ENCODE results near the gene HSPA1L. TPM values are rescaled to one million over a fixed set of nuclear protein-coding genes. Genes with fewer than 3 reads are reported as not detected.

The HSPA1L gene
- total RNA-seq, 3 donors from 2014 or later (not counting 1 experiment from before 2014, with no cell fraction given) = 2.0 to 4.5 (median 3.6) TPM

- no peak overlapping the region for H3K27ac Mint-ChIP-seq
- Histone ChIP-seq H3K4me3 (ENCODE audit: low read length) (no peak overlapping the region), H3K27ac (ENCODE audit: low read length) (no peak overlapping the region), H3K9me3 (ENCODE audit: control insufficient read depth, insufficient read depth, low read length) (no peaks in the 10 kb centered on the region), H3K36me3 (ENCODE audit: control insufficient read depth, insufficient read depth, low read length) (no peaks in the 10 kb centered on the region), H3K4me1 (ENCODE audit: control insufficient read depth, insufficient read depth, low read length) (no peaks in the 10 kb centered on the region), H3K27me3 (ENCODE audit: control insufficient read depth, insufficient read depth, low read length) (no peaks in the 10 kb centered on the region)
- no peaks in the 10 kb centered on the region for H3K4me1 Mint-ChIP-seq
- 88% methylated on average over 2 of the region's 2 CpGs for WGBS (ENCODE audit: insufficient coverage)
- no peak for TF ChIP-seq CTCF (IDR thresholded peaks at IDR 0.05)
- intact Hi-C loops (cut with micrococcal nuclease) = no loop called here
- no peak overlapping the region for H3K4me3 Mint-ChIP-seq
- ATAC-seq (no peak), DNase-seq (no peak)
- no peaks in the 10 kb centered on the region for H3K9me3 Mint-ChIP-seq
- H3K27me3 Mint-ChIP-seq (ENCODE audit: low read depth in 2 of 2) = no peaks in the 10 kb centered on the region
- H3K36me3 Mint-ChIP-seq = no peaks in the 10 kb centered on the region
Measured at GRCh38 chr6:31851485-31851832, 36.4 kb upstream of the HSPA1L start.

DNA sequence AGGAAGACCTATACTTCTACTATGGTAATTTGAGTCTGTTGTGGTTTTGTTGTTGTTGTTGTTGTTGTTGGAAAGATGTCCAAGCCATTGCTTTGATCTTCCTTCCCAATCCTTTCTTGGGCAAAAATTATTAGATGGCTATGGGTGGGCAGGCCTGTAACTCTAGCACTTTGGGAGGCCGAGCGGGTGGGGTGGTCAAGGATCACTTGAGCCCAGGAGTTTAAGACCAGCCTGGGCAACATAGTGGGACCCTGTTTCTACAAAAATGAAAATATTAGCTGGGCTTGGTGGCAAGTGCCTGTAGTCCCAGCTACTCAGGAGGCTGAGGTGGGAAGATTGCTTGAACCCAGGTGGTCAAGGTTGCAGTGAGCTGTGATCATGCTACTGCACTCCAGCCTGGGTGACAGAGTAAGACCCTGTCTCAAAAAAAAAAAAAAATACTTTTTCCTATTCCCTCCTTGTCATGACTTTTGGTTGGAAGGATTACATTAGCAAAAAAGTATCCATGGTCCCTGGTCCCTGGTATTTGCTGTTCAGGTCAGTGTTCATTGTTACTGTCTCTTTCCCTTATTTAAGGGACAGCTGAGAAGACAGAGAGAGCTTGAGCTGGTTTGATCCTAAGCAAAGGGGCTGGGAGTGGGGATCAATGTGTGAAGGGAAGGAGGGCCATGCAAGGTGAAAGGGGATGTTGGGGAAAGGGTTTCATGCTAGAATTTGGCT lies 35.8 kb upstream of the HSPA1L start:
- Mint-ChIP-seq H3K4me1 (no peaks in the 10 kb centered on the region), H3K4me3 (no peak overlapping the region), H3K27me3 (ENCODE audit: low read depth in 2 of 2) (no peaks in the 10 kb centered on the region), H3K9me3 (no peaks in the 10 kb centered on the region), H3K36me3 (no peaks in the 10 kb centered on the region), H3K27ac (no peak overlapping the region)
- ATAC-seq (no peak), DNase-seq (no peak)
- Histone ChIP-seq H3K4me3 (ENCODE audit: low read length) (no peak overlapping the region), H3K27me3 (ENCODE audit: control insufficient read depth, insufficient read depth, low read length) (no peaks in the 10 kb centered on the region), H3K27ac (ENCODE audit: low read length) (no peak overlapping the region), H3K9me3 (ENCODE audit: control insufficient read depth, insufficient read depth, low read length) (no peaks in the 10 kb centered on the region), H3K36me3 (ENCODE audit: control insufficient read depth, insufficient read depth, low read length) (no peaks in the 10 kb centered on the region), H3K4me1 (ENCODE audit: control insufficient read depth, insufficient read depth, low read length) (no peaks in the 10 kb centered on the region)
- intact Hi-C loops (cut with micrococcal nuclease) = no loop called here
- WGBS (ENCODE audit: insufficient coverage) = 94% methylated on average over 2 of the region's 2 CpGs
- no peak for TF ChIP-seq CTCF (IDR thresholded peaks at IDR 0.05)

GRCh38 chr6:31847276-31847978 lies 32.3 kb upstream of the HSPA1L start:
- no peaks in the 10 kb centered on the region for H3K27me3 ChIP-seq (ENCODE audit: control insufficient read depth, insufficient read depth, low read length)
- TF ChIP-seq CTCF (IDR thresholded peaks at IDR 0.05) = no peak
- intact Hi-C loops (cut with micrococcal nuclease) = no loop called here
- 94% methylated on average over 2 of the region's 2 CpGs for WGBS (ENCODE audit: insufficient coverage)
- Mint-ChIP-seq H3K27me3 (ENCODE audit: low read depth in 2 of 2) (no peaks in the 10 kb centered on the region), H3K36me3 (no peaks in the 10 kb centered on the region), H3K9me3 (no peaks in the 10 kb centered on the region), H3K4me1 (no peaks in the 10 kb centered on the region), H3K4me3 (no peak overlapping the region), H3K27ac (no peak overlapping the region)
- no peaks in the 10 kb centered on the region for H3K9me3 ChIP-seq (ENCODE audit: control insufficient read depth, insufficient read depth, low read length)
- H3K4me1 ChIP-seq (ENCODE audit: control insufficient read depth, insufficient read depth, low read length) = no peaks in the 10 kb centered on the region
- no peaks in the 10 kb centered on the region for H3K36me3 ChIP-seq (ENCODE audit: control insufficient read depth, insufficient read depth, low read length)
- no peak overlapping the region for H3K27ac ChIP-seq (ENCODE audit: low read length)
- ATAC-seq (no peak), DNase-seq (no peak)
- H3K4me3 ChIP-seq (ENCODE audit: low read length) = no peak overlapping the region

All from natural killer cell (primary cell).